K562 (cell line): Measurements from ENCODE around the gene NACA2. TPM values are rescaled to one million over a fixed set of nuclear protein-coding genes. Genes with fewer than 3 reads are reported as not detected.
A peak's percentile ranks its signal among the peaks of the same experiment; 100 is the strongest.

Experiments used
- ATAC-seq: fragments of 200-7000 bp; cut with Tn5 transposase; 3 replicates; pipeline ENCODE4 v1.9.1; 2020; ENCODE audit warnings: moderate library complexity
- Bru-seq: library from RNA; stranded (reverse); fragments of 400-500 nt; gene quantifications from one replicate; lab custom pipeline; 2021; lab: Mats Ljungman, UMichigan
- BruChase-seq, 2 experiments: library from RNA; stranded (reverse); fragments of 400-500 nt; gene quantifications; one replicate each; lab custom pipeline; 2021; lab: Mats Ljungman, UMichigan
- BruUV-seq: library from RNA; stranded (reverse); fragments of 400-500 nt; replicated peaks from 2 replicates; lab custom pipeline; 2021; lab: Mats Ljungman, UMichigan
- CTCF ChIA-PET: fragments of 300-600 bp; formaldehyde crosslinking; extraction: SDS; loops from one replicate; lab custom pipeline; 2021; ENCODE audit warnings: low intra/inter-chr PET ratio; lab: Yijun Ruan, JAX
- POLR2A ChIA-PET: fragments of 300-600, 350-650 bp; sonication (Branson Sonifier 250); formaldehyde crosslinking; extraction: SDS; loops from one replicate; lab custom pipeline; 2021; ENCODE audit warnings: antibody characterized with exemption, inconsistent platforms; lab: Yijun Ruan, JAX
- DNase-seq, 4 experiments: peaks; one replicate each; pipeline versions ENCODE4 v3.0.0 to v3.0.0-alpha.2; 2011 to 2018; ENCODE audit warnings: low spot score in 3 of 4, mixed read lengths in 3 of 4; ENCODE audit errors: extremely low read depth in 1 of 4
- FAIRE-seq: peaks from 2 replicates; lab custom pipeline; 2011; peaks lifted over from hg19 to GRCh38; lab: Jason Lieb, UNC
- H2AFZ ChIP-seq: 2 replicates; pipeline ENCODE4 v1.6.0; 2011; ENCODE audit warnings: low read depth, low read length, control low read depth, inconsistent platforms
- H3K27ac ChIP-seq: fragments of 200-600 bp; 3 replicates; pipeline ENCODE4 v1.8.0; 2011; ENCODE audit warnings: low read depth, mild to moderate bottlenecking, control low read depth, inconsistent platforms, low read length, moderate library complexity, mixed read lengths; ENCODE audit errors: extremely low read depth
- H3K27me3 ChIP-seq, 2 experiments: fragments of 300-600 bp in 1 of 2; 2 replicates in 1 of 2; 3 replicates in 1 of 2; pipeline versions ENCODE4 v1.6.0 to v1.8.0; 2011; ENCODE audit warnings: inconsistent platforms in 2 of 2, low read length in 2 of 2, mild to moderate bottlenecking in 1 of 2, mixed read lengths in 1 of 2, moderate library complexity in 1 of 2; ENCODE audit not compliant: control insufficient read depth in 2 of 2, insufficient read depth in 2 of 2
- H3K36me3 ChIP-seq: fragments of 300-600 bp; 3 replicates; pipeline ENCODE4 v1.8.0; 2011; ENCODE audit warnings: mild to moderate bottlenecking, low read length, inconsistent platforms; ENCODE audit not compliant: control insufficient read depth, insufficient read depth
- H3K4me1 ChIP-seq, 2 experiments: fragments of 200-600 bp in 1 of 2; replicated peaks in 1 of 2; 2 replicates in 1 of 2; 3 replicates in 1 of 2; pipeline versions ENCODE4 v1.5.1 to v1.8.0; 2011; ENCODE audit warnings: inconsistent platforms in 2 of 2, low read length in 2 of 2, mild to moderate bottlenecking in 1 of 2, mixed read lengths in 1 of 2, moderate library complexity in 1 of 2; ENCODE audit not compliant: control insufficient read depth in 2 of 2, insufficient read depth in 2 of 2
- H3K4me2 ChIP-seq: 2 replicates; pipeline ENCODE4 v1.6.1; 2011; ENCODE audit warnings: low read length, control low read depth, inconsistent platforms, mixed read lengths; ENCODE audit not compliant: insufficient read depth
- H3K4me3 ChIP-seq: fragments of 200-600 bp; sonication (generic), shearing (Covaris generic); 2 replicates; pipeline ENCODE4 v1.5.1; 2016; ENCODE audit warnings: control low read depth, inconsistent platforms
- H3K79me2 ChIP-seq: fragments of 200-600 bp; 3 replicates; pipeline ENCODE4 v1.8.0; 2011; ENCODE audit warnings: low read length, inconsistent platforms; ENCODE audit not compliant: control insufficient read depth, insufficient read depth
- H3K9ac ChIP-seq, 2 experiments: 2 replicates each; pipeline versions ENCODE4 v1.6.0 to v1.6.1; 2011; ENCODE audit warnings: low read depth in 2 of 2, low read length in 2 of 2, control low read depth in 1 of 2, inconsistent platforms in 1 of 2, mild to moderate bottlenecking in 1 of 2, mixed read lengths in 1 of 2; ENCODE audit not compliant: insufficient read depth in 1 of 2
- H3K9me1 ChIP-seq: one replicate; pipeline ENCODE4 v1.6.0; 2011; ENCODE audit warnings: inconsistent platforms, mild to moderate bottlenecking, low read length, moderate library complexity; ENCODE audit not compliant: control insufficient read depth, insufficient read depth
- H3K9me3 ChIP-seq: replicated peaks from 2 replicates; pipeline ENCODE4 v1.5.1; 2011; ENCODE audit warnings: low read depth, low read length, inconsistent platforms; ENCODE audit not compliant: control insufficient read depth, insufficient read depth
- H4K20me1 ChIP-seq: replicated peaks from 2 replicates; pipeline ENCODE4 v1.6.1; 2011; ENCODE audit warnings: low read length, inconsistent platforms, mixed read lengths; ENCODE audit not compliant: control insufficient read depth, insufficient read depth
- CXXC5 ChIP-seq: fragments of 250-450 bp; sonication (Bioruptor Pico); IDR thresholded peaks from 2 replicates; pipeline ENCODE4 v1.8.0; 2022; ENCODE audit warnings: inconsistent platforms, mild to moderate bottlenecking, moderate library complexity
- DPF2 ChIP-seq: fragments of 450-650 bp; IDR thresholded peaks from 2 replicates; pipeline ENCODE4 v1.6.1; 2016
- ERF ChIP-seq: fragments of 450-650 bp; formaldehyde crosslinking; IDR thresholded peaks from 2 replicates; pipeline ENCODE4 v1.4.0; 2020; ENCODE audit warnings: mild to moderate bottlenecking, mixed read lengths
- L3MBTL2 ChIP-seq: fragments of 450-650 bp; IDR thresholded peaks from 2 replicates; pipeline ENCODE4 v1.6.1; 2016; ENCODE audit warnings: mild to moderate bottlenecking, moderate library complexity
- NCOA2 ChIP-seq, 2 experiments: fragments of 450-650 bp; IDR thresholded peaks; 2 replicates each; pipeline ENCODE4 v1.6.1; 2018; ENCODE audit warnings: mild to moderate bottlenecking in 2 of 2, moderate library complexity in 1 of 2; ENCODE audit not compliant: partially characterized antibody in 2 of 2
- NR2C2 ChIP-seq, 2 experiments: fragments of 200-800 bp in 1 of 2; sonication (Bioruptor generic) in 1 of 2; sonication (generic) in 1 of 2; formaldehyde crosslinking in 1 of 2; IDR thresholded peaks; 2 replicates each; pipeline versions ENCODE4 v1.6.1 to v1.8.0; 2016 to 2022; ENCODE audit warnings: mild to moderate bottlenecking in 1 of 2, missing compliant biosample characterization in 1 of 2, missing genetic modification characterization in 1 of 2, missing genetic modification reagents in 1 of 2
- THRAP3 ChIP-seq: fragments of 450-650 bp; IDR thresholded peaks from 2 replicates; pipeline ENCODE4 v1.6.1; 2016; ENCODE audit warnings: mild to moderate bottlenecking, inconsistent platforms, borderline replicate concordance
- YY1 ChIP-seq, 3 experiments: IDR thresholded peaks; 2 replicates each; pipeline ENCODE4 v1.6.1; 2011; ENCODE audit warnings: low read length in 2 of 3, mild to moderate bottlenecking in 2 of 3, moderate library complexity in 2 of 3, borderline replicate concordance in 1 of 3, control low read depth in 1 of 3, low read depth in 1 of 3; ENCODE audit not compliant: insufficient read depth in 3 of 3, insufficient replicate concordance in 2 of 3, control insufficient read depth in 1 of 3, insufficient read length in 1 of 3; ENCODE audit errors: extremely low read depth in 1 of 3
- WGBS: fragments of 100-300 bp; shearing (Covaris generic); methylation state at CpG from one replicate; pipeline ENCODE4 v1.1.6; 2016; ENCODE audit warnings: low coverage, mixed read lengths; ENCODE audit not compliant: insufficient coverage; ENCODE audit errors: missing lambda C conversion rate; 5-methylcytosine and 5-hydroxymethylcytosine counted together
- in situ Hi-C: fragments of 300-500 bp; cut with MboI; formaldehyde crosslinking; loops from 4 replicates; pipeline ENCODE4 v1.15.0; 2018; ENCODE audit warnings: inconsistent platforms, mixed read lengths
- intact Hi-C: fragments of 100-400 bp; cut with micrococcal nuclease; formaldehyde crosslinking; loops from 2 replicates; pipeline ENCODE4 v1.14.2; 2022
- long read RNA-seq, 3 experiments: library from polyadenylated mRNA in 2 of 3; library from RNA in 1 of 3; unstranded in 2 of 3; stranded (forward) in 1 of 3; transcript quantifications; one replicate each; pipeline ENCODE4 v2.0.0, GENCODE V29; 2019 to 2022
- polyA minus RNA-seq, 3 experiments: library from RNA; depleted of rRNA, polyadenylated mRNA; stranded (reverse); fragments of >200 nt; gene quantifications; 2 replicates each; pipeline ENCODE4 v1.2.3, GENCODE V29; 2011
- polyA plus RNA-seq, 8 experiments: library from polyadenylated mRNA; depleted of rRNA in 4 of 8; stranded (reverse) in 5 of 8; unstranded in 3 of 8; fragments of >200 nt; fragmentation: Nextera tagmentation in 2 of 8; fragmentation: Illumina TruSeq in 1 of 8; extraction: Ambion mirVana in 2 of 8; extraction: Trizol in 1 of 8; gene quantifications; 2 replicates each; pipeline versions ENCODE4 v1.2.1 to v1.2.3, GENCODE V29; 2011 to 2014; ENCODE audit warnings: inconsistent platforms in 1 of 8, missing spikeins in 1 of 8
- total RNA-seq, 7 experiments: library from RNA; depleted of rRNA in 6 of 7; stranded (reverse); fragments of >200 nt in 6 of 7; fragmentation: Illumina TruSeq in 2 of 7; extraction: Trizol in 2 of 7; gene quantifications; 2 replicates each; pipeline versions ENCODE4 v1.2.1 to v1.2.3, GENCODE V29; 2011 to 2021; ENCODE audit warnings: low replicate concordance in 1 of 7
- TF ChIP-seq, protein P1 (sequence below), 2 experiments: IDR thresholded peaks; 2 replicates each; pipeline ENCODE4 v1.6.1; 2011; ENCODE audit warnings: borderline replicate concordance in 1 of 2, control low read depth in 1 of 2, low read depth in 1 of 2, low read length in 1 of 2, mild to moderate bottlenecking in 1 of 2, mixed read lengths in 1 of 2, moderate library complexity in 1 of 2; ENCODE audit not compliant: insufficient read depth in 1 of 2, insufficient read length in 1 of 2, poor library complexity in 1 of 2, severe bottlenecking in 1 of 2; ENCODE audit errors: extremely low read depth in 1 of 2
- TF ChIP-seq, protein P2 (sequence below), 3 experiments: fragments of 200-800 bp in 1 of 3; fragments of 250-450 bp in 1 of 3; fragments of 450-650 bp in 1 of 3; sonication (Bioruptor Pico) in 1 of 3; sonication (Bioruptor generic) in 1 of 3; formaldehyde crosslinking in 1 of 3; IDR thresholded peaks; 2 replicates each; pipeline versions ENCODE4 v1.6.1 to v1.8.0; 2016 to 2022; ENCODE audit warnings: mild to moderate bottlenecking in 2 of 3, missing genetic modification characterization in 2 of 3, missing compliant biosample characterization in 1 of 3, moderate library complexity in 1 of 3

NACA2 gene
- not detected in 2 replicates for total RNA-seq (2011; cell fraction: chromatin; rRNA removed; ENCODE audit: low replicate concordance)
- total RNA-seq (2011; cell fraction: nucleolus; rRNA removed): not detected in 2 replicates
- total RNA-seq (2011; cell fraction: nucleoplasm; rRNA removed): not detected in 2 replicates
- total RNA-seq (2014; rRNA removed) (0.23 TPM in 1 of 2 replicates, not detected in the other), total RNA-seq (2014; rRNA removed; fragmentation: Illumina TruSeq; extraction: Trizol) (not detected in 2 replicates), total RNA-seq (2015; rRNA removed; fragmentation: Illumina TruSeq; extraction: Trizol) (not detected in 2 replicates), total RNA-seq (2021) (not detected in 2 replicates), polyA plus RNA-seq (2011; rRNA removed) (0.29 and 0.34 TPM in 2 replicates), polyA plus RNA-seq (2014; fragmentation: Illumina TruSeq; extraction: Trizol) (not detected in 2 replicates), polyA plus RNA-seq (2014; fragmentation: Nextera tagmentation; extraction: Ambion mirVana) (under 1 TPM; 0.13 to 0.23 TPM), polyA plus RNA-seq (2014; rRNA removed) (0.24 TPM in 1 of 2 replicates, not detected in the other), polyA minus RNA-seq (2011; rRNA and poly(A)+ RNA removed) (0.28 and 1.1 TPM in 2 replicates), Bru-seq, nascent RNA (percentile 33 among the genes with signal in this experiment), BruChase-seq, experiment 1, labeled RNA remaining after a 2-hour chase (percentile 28 among the genes with signal in this experiment), BruChase-seq, experiment 2, labeled RNA remaining after a 6-hour chase (percentile 22 among the genes with signal in this experiment)
- not detected in 2 replicates for polyA plus RNA-seq (2011; cell fraction: cytosol; rRNA removed)
- polyA plus RNA-seq (2011; cell fraction: nucleus; rRNA removed): not detected in 2 replicates
- 0.28 and 0.35 TPM in 2 replicates for polyA plus RNA-seq (2012)
- polyA minus RNA-seq (2011; cell fraction: cytosol; rRNA and poly(A)+ RNA removed): not detected in 2 replicates
- not detected in 2 replicates for polyA minus RNA-seq (2011; cell fraction: nucleus; rRNA and poly(A)+ RNA removed)
- long read RNA-seq, experiment 1, partial matches to known transcripts: 0 of 3 reads
- long read RNA-seq, experiment 1, other reads (novel, unspliced or antisense): 0 of 3 reads
- long read RNA-seq, experiment 2, partial matches to known transcripts: 0 of 1 reads
- long read RNA-seq, experiment 2, other reads (novel, unspliced or antisense): 0 of 1 reads
- long read RNA-seq, experiment 3, partial matches to known transcripts: 0 of 3 reads
- long read RNA-seq, experiment 3, other reads (novel, unspliced or antisense): 0 of 3 reads

DNA sequence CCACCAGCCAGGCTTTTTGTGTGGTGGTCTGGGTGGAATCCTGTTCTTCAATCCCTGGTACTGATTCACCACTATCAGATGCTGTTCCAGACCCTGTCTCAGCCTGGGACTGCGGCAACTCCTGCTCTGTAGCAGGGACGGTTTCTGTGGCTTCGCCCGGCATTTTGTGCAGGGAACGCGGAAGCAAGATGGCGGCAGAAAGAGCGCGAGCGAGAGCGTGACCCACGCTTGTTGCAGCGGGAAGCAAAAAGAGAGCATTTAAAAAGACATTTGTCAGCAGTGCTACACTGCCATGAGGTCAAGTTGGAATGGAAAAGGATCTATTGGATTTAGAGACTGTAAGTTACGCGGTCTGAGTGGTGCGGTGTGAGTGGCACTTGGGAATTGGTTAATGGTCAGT is at the start of gene NACA2:
Gene NACA2, minus strand, starts transcription at position 202 of the 400 bp plus-strand sequence. Its CDS starts 39 bp downstream, at position 163.
- FAIRE-seq: no peak
- no peak within 1 kb of the TSS for H3K27ac ChIP-seq
- DNase-seq: no peak
- no TSS peak for BruUV-seq
- ATAC-seq: no peak
- no peak within 1 kb of the TSS for H3K4me3 ChIP-seq
- ChIA-PET CTCF (no interaction called here), POLR2A (no interaction called here)
- H3K9me1 ChIP-seq: no peaks in the 10 kb centered on the region
- H3K4me2 ChIP-seq: peak within 1 kb of the TSS; percentile 61
- H4K20me1 ChIP-seq: no peaks in the 10 kb centered on the region
- H3K79me2 ChIP-seq: no peaks in the 10 kb centered on the region
- no peaks in the 10 kb centered on the region; a peak in 1 of 5 replicates for H3K4me1 ChIP-seq
- in situ Hi-C loops (no loop called here), intact Hi-C loops (no loop called here)
- H3K36me3 ChIP-seq: no peaks in the 10 kb centered on the region
- H3K27me3 ChIP-seq: peaks cover 19% of the 10 kb centered on the region in 2 experiments
- H3K9ac ChIP-seq: peak within 1 kb of the TSS in 1 of 2 experiments; percentile 23; a peak in 1 of 4 replicates
- WGBS: 35% methylated on average over 16 of the region's 16 CpGs
- no peaks in the 10 kb centered on the region for H3K9me3 ChIP-seq
- H2AFZ ChIP-seq: peak within 1 kb of the TSS; percentile 77
- TF ChIP-seq, protein P1, sequence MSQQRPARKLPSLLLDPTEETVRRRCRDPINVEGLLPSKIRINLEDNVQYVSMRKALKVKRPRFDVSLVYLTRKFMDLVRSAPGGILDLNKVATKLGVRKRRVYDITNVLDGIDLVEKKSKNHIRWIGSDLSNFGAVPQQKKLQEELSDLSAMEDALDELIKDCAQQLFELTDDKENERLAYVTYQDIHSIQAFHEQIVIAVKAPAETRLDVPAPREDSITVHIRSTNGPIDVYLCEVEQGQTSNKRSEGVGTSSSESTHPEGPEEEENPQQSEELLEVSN (IDR thresholded peaks at IDR 0.05; ENCODE audit: borderline replicate concordance in 1 of 2, extremely low read depth in 1 of 2, insufficient read depth in 1 of 2, insufficient read length in 1 of 2, low read depth in 1 of 2, low read length in 1 of 2, poor library complexity in 1 of 2, severe bottlenecking in 1 of 2): peak; percentile 41 to 54
- TF ChIP-seq CXXC5 (CRISPR knock-in tag) (peak; percentile 35; the same call in 1 of the 2 replicates), DPF2 (no peak), L3MBTL2 (peak; percentile 79), YY1 (IDR thresholded peaks at IDR 0.05; ENCODE audit: borderline replicate concordance in 1 of 3, control insufficient read depth in 1 of 3, extremely low read depth in 1 of 3, insufficient read depth in 3 of 3, insufficient read length in 1 of 3, insufficient replicate concordance in 2 of 3, low read depth in 1 of 3, low read length in 2 of 3) (peak; percentile 37 to 85 (median 40)), NR2C2 (CRISPR knock-in tag; IDR thresholded peaks at IDR 0.05) (no peak), NR2C2 (tag; IDR thresholded peaks at IDR 0.05) (peak; percentile 21; the same call in 1 of the 2 replicates), NCOA2 (IDR thresholded peaks at IDR 0.05; ENCODE audit: partially characterized antibody in 2 of 2) (no peak), ERF (CRISPR knock-in tag) (0 out of 2 replicates have a peak, but pooled peaks have one; percentile 50), THRAP3 (no peak)
- TF ChIP-seq, protein P2, sequence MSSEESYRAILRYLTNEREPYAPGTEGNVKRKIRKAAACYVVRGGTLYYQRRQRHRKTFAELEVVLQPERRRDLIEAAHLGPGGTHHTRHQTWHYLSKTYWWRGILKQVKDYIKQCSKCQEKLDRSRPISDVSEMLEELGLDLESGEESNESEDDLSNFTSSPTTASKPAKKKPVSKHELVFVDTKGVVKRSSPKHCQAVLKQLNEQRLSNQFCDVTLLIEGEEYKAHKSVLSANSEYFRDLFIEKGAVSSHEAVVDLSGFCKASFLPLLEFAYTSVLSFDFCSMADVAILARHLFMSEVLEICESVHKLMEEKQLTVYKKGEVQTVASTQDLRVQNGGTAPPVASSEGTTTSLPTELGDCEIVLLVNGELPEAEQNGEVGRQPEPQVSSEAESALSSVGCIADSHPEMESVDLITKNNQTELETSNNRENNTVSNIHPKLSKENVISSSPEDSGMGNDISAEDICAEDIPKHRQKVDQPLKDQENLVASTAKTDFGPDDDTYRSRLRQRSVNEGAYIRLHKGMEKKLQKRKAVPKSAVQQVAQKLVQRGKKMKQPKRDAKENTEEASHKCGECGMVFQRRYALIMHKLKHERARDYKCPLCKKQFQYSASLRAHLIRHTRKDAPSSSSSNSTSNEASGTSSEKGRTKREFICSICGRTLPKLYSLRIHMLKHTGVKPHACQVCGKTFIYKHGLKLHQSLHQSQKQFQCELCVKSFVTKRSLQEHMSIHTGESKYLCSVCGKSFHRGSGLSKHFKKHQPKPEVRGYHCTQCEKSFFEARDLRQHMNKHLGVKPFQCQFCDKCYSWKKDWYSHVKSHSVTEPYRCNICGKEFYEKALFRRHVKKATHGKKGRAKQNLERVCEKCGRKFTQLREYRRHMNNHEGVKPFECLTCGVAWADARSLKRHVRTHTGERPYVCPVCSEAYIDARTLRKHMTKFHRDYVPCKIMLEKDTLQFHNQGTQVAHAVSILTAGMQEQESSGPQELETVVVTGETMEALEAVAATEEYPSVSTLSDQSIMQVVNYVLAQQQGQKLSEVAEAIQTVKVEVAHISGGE (CRISPR knock-in tag; IDR thresholded peaks at IDR 0.05): peak in 1 of 3 experiments; percentile 94; a peak in 2 of 6 replicates
